HEK293T (cell line): ENCODE measurements around the gene CCT7.

Experiments used
- CTCF ChIA-PET: fragments of 350-600 bp; formaldehyde crosslinking; extraction: SDS; loops from one replicate; lab custom pipeline; 2021; ENCODE audit warnings: antibody characterized with exemption, inconsistent platforms; lab: Yijun Ruan, JAX
- POLR2A ChIA-PET: fragments of 350-600 bp; formaldehyde crosslinking; extraction: SDS; loops from one replicate; lab custom pipeline; 2020; ENCODE audit warnings: antibody characterized with exemption, inconsistent platforms; lab: Yijun Ruan, JAX
- DNase-seq: peaks from one replicate; pipeline ENCODE4 v3.0.0; 2012; ENCODE audit warnings: mixed read lengths; ENCODE audit errors: extremely low spot score
- ARNT ChIP-seq: fragments of 450-650 bp; IDR thresholded peaks from 2 replicates; pipeline ENCODE4 v1.6.1; 2017; ENCODE audit warnings: mild to moderate bottlenecking
- BHLHE40 ChIP-seq: fragments of 450-650 bp; IDR thresholded peaks from 2 replicates; pipeline ENCODE4 v1.6.1; 2016; ENCODE audit warnings: mild to moderate bottlenecking, moderate library complexity, borderline replicate concordance
- CTBP1 ChIP-seq: fragments of 450-650 bp; IDR thresholded peaks from 2 replicates; pipeline ENCODE4 v1.6.1; 2016; ENCODE audit warnings: borderline replicate concordance
- ELF4 ChIP-seq: fragments of 450-650 bp; IDR thresholded peaks from 2 replicates; pipeline ENCODE4 v1.6.1; 2017; ENCODE audit warnings: antibody characterized with exemption
- FOXA1 ChIP-seq: fragments of 450-650 bp; IDR thresholded peaks from 2 replicates; pipeline ENCODE4 v1.6.1; 2016; ENCODE audit warnings: mild to moderate bottlenecking
- FOXK2 ChIP-seq: fragments of 450-650 bp; IDR thresholded peaks from 2 replicates; pipeline ENCODE4 v1.6.1; 2016; ENCODE audit warnings: mild to moderate bottlenecking
- FOXM1 ChIP-seq: fragments of 450-650 bp; IDR thresholded peaks from 2 replicates; pipeline ENCODE4 v1.6.1; 2017; ENCODE audit warnings: mild to moderate bottlenecking, borderline replicate concordance
- HDGF ChIP-seq: fragments of 450-650 bp; IDR thresholded peaks from 2 replicates; pipeline ENCODE4 v1.6.1; 2017; ENCODE audit warnings: antibody characterized with exemption, borderline replicate concordance
- L3MBTL2 ChIP-seq: fragments of 450-650 bp; conservative IDR thresholded peaks from 2 replicates; pipeline ENCODE4 v1.6.1; 2016; ENCODE audit warnings: mild to moderate bottlenecking
- LEF1 ChIP-seq: fragments of 450-650 bp; IDR thresholded peaks from 2 replicates; pipeline ENCODE4 v1.6.1; 2017; ENCODE audit warnings: mild to moderate bottlenecking, borderline replicate concordance
- NFRKB ChIP-seq: fragments of 450-650 bp; IDR thresholded peaks from 2 replicates; pipeline ENCODE4 v1.6.1; 2016; ENCODE audit warnings: mild to moderate bottlenecking, moderate library complexity
- PKNOX1 ChIP-seq: fragments of 450-650 bp; IDR thresholded peaks from 2 replicates; pipeline ENCODE4 v1.6.1; 2016
- SP1 ChIP-seq: fragments of 450-650 bp; IDR thresholded peaks from 2 replicates; pipeline ENCODE4 v1.6.1; 2017
- SUZ12 ChIP-seq: fragments of 450-650 bp; IDR thresholded peaks from 2 replicates; pipeline ENCODE4 v1.6.1; 2016; ENCODE audit warnings: mild to moderate bottlenecking
- TARDBP ChIP-seq: fragments of 450-650 bp; IDR thresholded peaks from 2 replicates; pipeline ENCODE4 v1.6.1; 2016
- ZNF384 ChIP-seq: fragments of 450-650 bp; IDR thresholded peaks from 2 replicates; pipeline ENCODE4 v1.6.1; 2016

Gene CCT7

DNA sequence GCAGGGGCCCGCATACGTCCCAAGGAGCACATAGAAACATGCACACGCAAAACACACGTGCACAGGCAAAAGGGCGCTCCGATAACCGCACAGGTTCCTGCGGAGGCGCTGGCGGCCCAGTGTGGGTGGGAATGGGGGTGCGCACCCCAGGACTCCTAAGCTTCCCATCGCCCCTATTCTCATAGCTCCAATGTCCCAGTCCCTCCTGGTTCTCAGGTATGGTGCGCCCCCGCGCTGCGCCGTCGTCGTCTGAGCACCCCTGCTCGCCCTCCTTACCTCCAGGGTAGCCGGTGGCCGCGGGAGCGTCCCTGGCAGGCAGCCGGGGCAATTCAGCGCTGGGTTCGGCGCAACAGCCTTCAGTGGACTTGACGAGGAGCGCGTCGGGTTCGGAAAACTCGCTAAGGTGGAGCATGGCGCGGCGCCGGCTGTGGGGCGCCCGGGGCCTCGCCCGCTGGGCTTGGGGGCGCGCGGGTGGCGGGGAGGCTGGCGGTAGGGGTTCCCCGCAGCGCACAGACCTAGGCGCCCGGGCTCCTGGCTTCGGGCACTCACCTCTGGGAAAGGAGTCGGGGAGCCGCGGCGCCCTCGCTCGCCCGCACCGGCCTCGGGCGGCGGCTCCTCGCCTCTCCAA lies 58.9 kb downstream of the CCT7 start:
- ChIA-PET POLR2A (interaction anchor here (1.5 kb wide), 1 partner anchor 59 kb away, joined by 7 read pairs; the partner anchor contains the start of genes CCT7 and PRADC1), CTCF (interaction anchor here (1.2 kb wide), 1 partner anchor 67 kb away, joined by 4 read pairs; no protein-coding TSS in a partner anchor)
- TF ChIP-seq PKNOX1 (no peak), L3MBTL2 (no peak), TARDBP (no peak), SP1 (no peak), ZNF384 (no peak), LEF1 (no peak), FOXK2 (no peak), FOXA1 (no peak), SUZ12 (no peak)
- DNase-seq, result no peak

DNA sequence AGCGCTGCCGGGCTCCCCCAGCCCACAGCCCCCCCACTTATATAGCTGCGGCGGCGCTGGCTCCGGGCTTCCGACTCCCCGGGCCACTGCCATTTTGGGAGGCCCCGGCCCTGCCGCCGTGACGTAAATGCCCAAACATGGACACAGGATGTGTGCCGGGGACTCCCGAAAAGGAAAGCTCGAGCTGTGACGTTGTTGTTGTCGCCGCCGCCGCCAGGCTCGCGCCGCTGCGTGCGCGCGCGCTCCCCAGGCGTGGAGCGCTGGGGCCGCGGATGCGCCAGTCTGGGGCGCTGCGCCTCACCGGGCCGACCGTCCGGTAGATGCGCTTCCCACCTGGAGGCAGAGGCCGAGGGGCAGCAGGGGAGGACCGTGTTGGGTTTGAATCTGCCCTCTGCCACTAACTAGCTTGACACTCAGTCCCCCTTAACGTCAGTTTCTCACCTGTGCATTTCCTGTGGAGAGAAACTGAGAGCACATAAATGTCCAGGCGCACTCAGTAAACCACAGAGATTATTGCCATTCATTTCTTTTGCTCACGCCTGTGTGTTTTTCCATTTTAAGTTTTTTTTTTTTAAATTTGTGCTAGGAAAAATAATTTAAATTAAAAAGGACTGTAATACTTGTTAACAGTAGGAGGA lies 59.5 kb downstream of the CCT7 start, which contains the start of gene EGR4:
Gene EGR4, minus strand, starts transcription at position 15 of the 638 bp plus-strand sequence. CDS start 231 bp downstream, outside the sequence.
- TF ChIP-seq ARNT (no peak), PKNOX1 (no peak), CTBP1 (no peak), SP1 (no peak), NFRKB (no peak), FOXA1 (no peak)
- ChIA-PET POLR2A (interaction anchor here (0.9 kb wide), 1 partner anchor 60 kb away, joined by 3 read pairs; the partner anchor contains the start of gene CCT7), CTCF (no interaction called here)
- DNase-seq, result peak; percentile 88

GRCh38 chr2:73294239-73294638 lies 60.1 kb downstream of the CCT7 start:
- ChIA-PET CTCF (no interaction called here), POLR2A (interaction anchor here (0.9 to 1.0 kb wide), 2 partner anchors 14 to 60 kb away, joined by 3 read pairs; partner anchors contain the start of gene CCT7)
- DNase-seq, result no peak

DNA sequence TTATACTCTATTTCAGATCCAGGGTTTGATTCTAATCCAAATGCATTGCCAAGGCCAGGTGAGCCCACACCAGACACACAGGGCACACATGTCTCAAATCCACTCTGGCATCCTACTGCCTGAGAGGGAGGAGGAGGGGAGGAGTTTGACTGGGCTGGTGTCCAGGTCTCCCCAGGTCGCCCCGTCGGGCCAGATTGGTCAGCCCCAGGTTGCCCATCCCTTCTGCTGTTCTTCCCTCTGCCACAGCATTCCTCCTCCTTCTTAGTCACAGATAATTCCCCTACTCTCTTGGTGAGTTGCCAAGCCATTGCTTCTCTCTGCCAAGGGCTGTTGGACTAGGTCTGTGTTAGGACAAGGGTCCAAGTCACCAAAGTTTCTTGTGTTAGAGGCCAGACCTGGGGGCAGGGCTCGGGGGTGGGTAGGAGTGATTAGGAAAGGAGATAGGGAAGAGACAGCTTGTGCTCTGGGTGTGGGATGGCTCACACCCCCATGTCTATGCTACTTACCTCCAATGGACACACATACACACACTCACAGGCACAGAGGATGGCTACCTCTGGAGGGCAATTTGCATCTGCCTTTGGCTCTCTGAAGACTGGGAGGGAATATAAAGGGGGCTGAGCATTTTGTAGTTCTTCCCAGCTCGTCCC lies 61.8 kb downstream of the CCT7 start:
- ChIA-PET CTCF (no interaction called here), POLR2A (no interaction called here)
- TF ChIP-seq FOXA1, result no peak
- no peak for TF ChIP-seq ARNT
- no peak for TF ChIP-seq NFRKB
- TF ChIP-seq FOXM1, result no peak
- no peak for TF ChIP-seq HDGF
- TF ChIP-seq PKNOX1, result no peak
- no peak for TF ChIP-seq FOXK2
- no peak for TF ChIP-seq TARDBP
- TF ChIP-seq LEF1, result no peak
- no peak for TF ChIP-seq ZNF384
- no peak for TF ChIP-seq L3MBTL2
- TF ChIP-seq SP1, result no peak
- TF ChIP-seq CTBP1, result no peak
- TF ChIP-seq BHLHE40, result no peak
- TF ChIP-seq ELF4, result no peak
- no peak for TF ChIP-seq SUZ12
- no peak for DNase-seq

More at GRCh38 chr2:73294239-73294638, 60.1 kb downstream of the CCT7 start:
- TF ChIP-seq PKNOX1 (no peak), LEF1 (no peak), FOXK2 (no peak), SP1 (no peak), FOXM1 (no peak), TARDBP (no peak)

DNA sequence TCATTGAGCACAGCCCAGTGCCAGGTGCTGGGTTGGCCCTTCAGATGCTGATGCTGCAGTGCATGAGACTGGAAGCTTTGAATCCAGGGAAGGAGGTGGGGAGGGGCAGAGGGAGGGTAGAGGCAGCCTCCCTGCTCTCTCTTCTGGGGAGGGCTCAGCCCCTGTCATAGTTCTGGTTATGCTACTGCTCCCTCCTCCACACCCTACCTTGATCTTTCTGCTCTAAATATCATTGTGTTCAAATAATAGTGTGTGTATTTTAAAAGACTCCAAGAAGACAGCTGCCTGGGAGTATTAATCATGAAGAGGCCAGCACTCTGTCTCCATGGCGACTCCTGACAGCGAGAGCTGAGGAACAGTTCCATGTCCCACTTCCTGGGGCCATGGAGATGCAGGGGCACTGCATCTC lies 63.0 kb downstream of the CCT7 start:
- ChIA-PET CTCF (no interaction called here), POLR2A (no interaction called here)
- TF ChIP-seq PKNOX1 (peak; percentile 54), SUZ12 (no peak), FOXK2 (no peak)
- DNase-seq, result no peak
